Glutamatergic neuron (in vitro differentiated cells): ENCODE data around the gene MAGI1. TPM values are rescaled to one million over a fixed set of nuclear protein-coding genes. Genes with fewer than 3 reads are reported as not detected.

Experiments used
- DNase-seq: peaks from one replicate; pipeline ENCODE4 v3.0.0; 2022
- H3K27ac Mint-ChIP-seq: one replicate; pipeline ENCODE4 v1.8.0; 2020; ENCODE audit warnings: mild to moderate bottlenecking, mixed read lengths, inconsistent platforms; ENCODE audit not compliant: unreplicated experiment
- H3K27me3 Mint-ChIP-seq: one replicate; pipeline ENCODE4 v1.8.0; 2020; ENCODE audit warnings: mild to moderate bottlenecking, moderate library complexity, mixed read lengths, inconsistent platforms; ENCODE audit not compliant: unreplicated experiment
- H3K36me3 Mint-ChIP-seq: one replicate; pipeline ENCODE4 v1.8.0; 2020; ENCODE audit warnings: mild to moderate bottlenecking, mixed read lengths, inconsistent platforms; ENCODE audit not compliant: unreplicated experiment
- H3K4me1 Mint-ChIP-seq: one replicate; pipeline ENCODE4 v1.8.0; 2020; ENCODE audit warnings: mild to moderate bottlenecking, low read depth, mixed read lengths, inconsistent platforms; ENCODE audit not compliant: unreplicated experiment
- H3K4me3 Mint-ChIP-seq: one replicate; pipeline ENCODE4 v1.8.0; 2020; ENCODE audit warnings: mild to moderate bottlenecking, mixed read lengths, inconsistent platforms; ENCODE audit not compliant: unreplicated experiment
- H3K9me3 Mint-ChIP-seq: one replicate; pipeline ENCODE4 v1.8.0; 2020; ENCODE audit warnings: mild to moderate bottlenecking, moderate library complexity, mixed read lengths, inconsistent platforms; ENCODE audit not compliant: unreplicated experiment
- CTCF ChIP-seq: fragments of 200-600 bp; sonication (generic); IDR thresholded peaks from one replicate; pipeline ENCODE4 v1.5.0; 2021; ENCODE audit not compliant: partially characterized antibody, unreplicated experiment
- total RNA-seq: library from RNA; stranded (reverse); fragmentation: NEBNext Ultra II Directional; extraction: Animal tissue kit (Norgen Biotek cat#: 25700); gene quantifications from one replicate; pipeline ENCODE4 v1.2.1, GENCODE V29; 2021; ENCODE audit not compliant: unreplicated experiment

Gene MAGI1
- total RNA-seq, 1 donor from 2014 or later, result 46.5 TPM

DNA sequence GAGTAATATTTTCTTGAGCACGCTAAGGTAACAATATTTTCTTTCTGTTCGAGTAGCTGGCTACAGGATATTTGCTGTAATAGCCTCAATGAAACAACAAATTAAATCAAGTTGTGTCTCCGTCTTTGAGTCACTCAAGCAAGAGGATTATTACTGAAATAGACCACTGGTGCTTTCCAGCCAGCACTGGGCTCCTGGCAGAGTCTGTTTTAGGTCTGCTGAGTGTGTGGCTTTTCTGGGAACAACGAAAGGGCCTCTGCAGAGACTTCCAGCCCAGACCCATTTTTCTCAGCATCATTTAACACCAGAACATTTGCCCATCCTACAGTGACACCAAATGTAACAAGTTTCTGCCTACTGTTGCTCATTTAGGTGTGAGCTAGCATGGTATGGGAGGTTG is 652.9 kb downstream of the MAGI1 start:
- no peaks in the 10 kb centered on the region for H3K36me3 Mint-ChIP-seq
- no peaks in the 10 kb centered on the region for H3K27me3 Mint-ChIP-seq
- H3K9me3 Mint-ChIP-seq, result no peaks in the 10 kb centered on the region
- TF ChIP-seq CTCF, result no peak
- H3K27ac Mint-ChIP-seq, result no peak overlapping the region
- H3K4me3 Mint-ChIP-seq, result no peak overlapping the region
- DNase-seq, result no peak
- no peaks in the 10 kb centered on the region for H3K4me1 Mint-ChIP-seq

- no peak for DNase-seq
- TF ChIP-seq CTCF, result no peak
- Mint-ChIP-seq H3K4me1 (no peaks in the 10 kb centered on the region), H3K27me3 (no peaks in the 10 kb centered on the region), H3K4me3 (no peak overlapping the region), H3K27ac (no peak overlapping the region), H3K36me3 (peaks cover 7% of the 10 kb centered on the region), H3K9me3 (no peaks in the 10 kb centered on the region)
These were observed 657.2 kb downstream of the MAGI1 start for GRCh38 chr3:65381496-65382010.

DNA sequence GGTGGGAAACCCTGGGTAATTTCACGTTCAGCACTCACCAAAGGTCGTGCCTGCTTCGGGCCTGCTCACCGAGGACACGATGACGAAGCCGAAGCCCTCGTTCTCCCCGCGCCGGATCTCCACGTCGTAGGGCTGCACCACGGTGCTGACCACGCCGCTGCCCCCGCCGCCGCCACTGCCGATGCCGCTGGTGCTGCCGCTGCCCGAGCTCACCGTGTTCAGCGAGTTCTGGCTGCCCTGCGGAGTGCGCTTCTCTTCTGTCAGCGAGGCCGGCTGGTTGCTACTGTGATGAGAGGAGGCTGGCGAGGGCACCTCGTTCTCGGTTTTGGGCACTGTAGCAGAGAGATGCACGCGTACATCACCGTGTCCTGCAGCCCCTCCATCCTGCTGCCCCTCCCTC is 659.5 kb downstream of the MAGI1 start:
- no peak overlapping the region for H3K27ac Mint-ChIP-seq
- H3K9me3 Mint-ChIP-seq, result no peaks in the 10 kb centered on the region
- peaks cover 7% of the 10 kb centered on the region for H3K36me3 Mint-ChIP-seq
- H3K4me1 Mint-ChIP-seq, result no peaks in the 10 kb centered on the region
- H3K4me3 Mint-ChIP-seq, result no peak overlapping the region
- no peak for TF ChIP-seq CTCF
- no peak for DNase-seq
- H3K27me3 Mint-ChIP-seq, result no peaks in the 10 kb centered on the region

GRCh38 chr3:65377637-65378036 is 661.1 kb downstream of the MAGI1 start:
- H3K36me3 Mint-ChIP-seq, result peaks cover 18% of the 10 kb centered on the region
- no peaks in the 10 kb centered on the region for H3K4me1 Mint-ChIP-seq
- H3K4me3 Mint-ChIP-seq, result no peak overlapping the region
- DNase-seq, result no peak
- H3K27ac Mint-ChIP-seq, result no peak overlapping the region
- no peak for TF ChIP-seq CTCF
- no peaks in the 10 kb centered on the region for H3K27me3 Mint-ChIP-seq
- no peaks in the 10 kb centered on the region for H3K9me3 Mint-ChIP-seq

GRCh38 chr3:65376426-65376825 is 662.3 kb downstream of the MAGI1 start:
- TF ChIP-seq CTCF, result no peak
- H3K9me3 Mint-ChIP-seq, result no peaks in the 10 kb centered on the region
- peaks cover 26% of the 10 kb centered on the region for H3K36me3 Mint-ChIP-seq
- H3K4me1 Mint-ChIP-seq, result no peaks in the 10 kb centered on the region
- H3K27ac Mint-ChIP-seq, result no peak overlapping the region
- DNase-seq, result no peak
- H3K4me3 Mint-ChIP-seq, result no peak overlapping the region
- H3K27me3 Mint-ChIP-seq, result no peaks in the 10 kb centered on the region
